ENCODE results near the gene GPC3.

GPC3 gene

DNA sequence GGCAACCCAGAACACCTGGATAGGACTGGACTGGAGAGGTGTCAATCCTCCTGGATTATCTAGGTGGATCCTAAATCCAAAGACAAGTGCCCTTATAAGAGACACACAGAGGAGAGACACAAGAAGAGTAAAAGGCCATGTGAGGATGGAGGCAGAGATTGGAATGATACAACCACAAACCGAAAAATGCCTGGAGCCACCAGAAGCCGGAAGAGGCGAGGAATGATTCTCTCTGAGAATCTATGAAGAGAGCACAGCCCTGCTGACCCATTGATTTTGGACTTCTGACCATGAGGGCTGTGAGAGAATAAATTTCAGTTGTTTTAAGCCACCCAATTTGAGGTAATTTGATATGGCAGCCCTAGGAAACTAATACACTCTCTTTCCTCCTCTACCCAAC, 20.1 kb downstream of the GPC3 start:
- no peak for DNase-seq

- DNase-seq: no peak
Observed at GRCh38 chrX:133961046-133961445, 24.3 kb downstream of the GPC3 start.

- no peak for DNase-seq
Observed at GRCh38 chrX:133959972-133960371, 25.4 kb downstream of the GPC3 start.

DNA sequence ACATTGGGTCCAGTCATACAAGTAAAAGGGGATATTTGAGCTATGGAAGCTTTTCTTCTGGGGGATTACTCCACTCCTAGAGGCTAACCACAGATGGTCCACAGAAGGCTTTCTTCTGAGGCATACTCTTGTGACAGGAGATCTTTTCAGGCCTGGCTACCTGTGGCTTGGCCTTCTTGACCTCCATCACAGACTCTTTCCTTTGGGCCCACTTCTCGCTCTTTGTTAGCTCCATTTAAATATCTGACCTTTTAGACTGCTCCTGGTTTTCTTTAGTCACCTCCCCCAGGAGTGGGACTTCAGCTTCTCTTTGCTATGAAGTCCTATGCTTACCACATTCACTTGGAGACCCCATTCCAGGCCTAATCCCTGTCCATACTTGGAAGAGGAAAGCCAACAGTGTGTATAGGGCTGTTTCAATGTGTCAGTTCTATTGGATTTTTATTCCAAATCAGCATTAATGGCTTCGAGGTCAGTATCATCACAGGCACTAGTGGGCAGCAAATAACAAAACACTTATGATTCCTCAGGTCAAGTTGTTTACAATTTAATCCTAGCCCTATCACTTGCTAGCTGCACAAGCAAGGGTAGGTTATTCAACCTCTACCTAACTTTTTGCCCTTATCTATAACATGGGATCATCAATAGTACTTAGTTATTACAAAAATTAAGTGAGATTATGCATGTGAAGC, 26.3 kb downstream of the GPC3 start:
- no peak for DNase-seq

DNA sequence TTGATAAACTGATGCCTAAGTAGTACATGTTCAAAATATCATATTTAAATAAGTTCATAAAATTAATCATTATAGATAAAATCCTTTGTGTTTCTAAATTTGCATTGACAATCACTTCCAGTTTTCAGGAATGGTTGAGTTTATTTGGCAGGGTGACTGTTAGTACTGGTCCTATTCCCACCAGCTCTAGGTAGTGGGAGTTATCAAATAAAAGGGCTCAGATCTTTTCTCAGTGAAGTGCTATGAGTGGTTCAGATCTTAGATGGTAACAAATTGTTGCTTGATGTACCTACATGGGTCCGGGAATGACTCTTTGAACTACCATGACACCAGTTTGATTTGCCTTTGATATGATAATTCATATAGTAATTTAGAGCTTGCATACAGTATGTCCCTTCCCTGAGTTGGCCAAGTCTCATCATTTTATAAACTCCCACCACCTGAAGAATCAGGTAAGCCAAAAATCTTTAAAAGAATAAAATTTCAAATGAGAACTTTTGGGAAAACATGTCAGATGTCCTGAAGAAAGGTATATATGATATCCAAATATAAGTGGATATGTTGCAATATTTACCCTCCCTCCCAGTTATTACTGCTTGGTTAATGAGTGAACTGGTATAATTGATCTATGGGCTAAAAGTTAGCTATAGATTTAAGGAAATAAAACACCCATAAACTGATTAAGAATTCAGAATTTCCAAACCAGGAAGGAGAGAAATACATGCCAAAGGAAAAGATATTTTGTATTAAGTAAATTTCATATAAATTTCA, 28.6 kb downstream of the GPC3 start:
- no peak for DNase-seq

DNA sequence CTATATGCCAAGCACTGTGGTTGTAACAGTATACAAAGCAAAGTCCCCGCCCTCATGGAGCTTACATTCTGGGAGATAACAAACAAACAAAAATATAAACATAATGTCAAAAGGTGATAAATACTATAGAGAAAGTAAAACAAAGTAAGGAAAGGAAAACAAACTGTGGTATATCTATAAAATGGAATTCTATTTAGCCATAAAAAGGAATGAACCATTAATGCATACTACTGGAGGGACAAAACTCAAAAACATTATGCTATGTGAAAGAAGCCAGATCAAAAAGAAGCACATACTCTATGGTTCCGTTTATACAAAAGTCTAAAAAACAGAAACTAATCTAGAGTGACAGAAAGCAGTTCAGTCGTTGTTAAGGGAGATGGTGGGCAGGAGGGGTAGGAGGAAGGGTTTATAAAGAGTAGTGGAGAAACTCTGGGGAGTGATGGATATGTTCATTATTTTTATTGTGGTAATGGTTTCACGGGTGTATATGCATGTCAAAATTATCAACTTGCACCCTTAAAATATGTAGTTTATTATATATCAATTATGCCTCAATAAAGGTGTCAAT, 31.5 kb downstream of the GPC3 start:
- DNase-seq: no peak

DNA sequence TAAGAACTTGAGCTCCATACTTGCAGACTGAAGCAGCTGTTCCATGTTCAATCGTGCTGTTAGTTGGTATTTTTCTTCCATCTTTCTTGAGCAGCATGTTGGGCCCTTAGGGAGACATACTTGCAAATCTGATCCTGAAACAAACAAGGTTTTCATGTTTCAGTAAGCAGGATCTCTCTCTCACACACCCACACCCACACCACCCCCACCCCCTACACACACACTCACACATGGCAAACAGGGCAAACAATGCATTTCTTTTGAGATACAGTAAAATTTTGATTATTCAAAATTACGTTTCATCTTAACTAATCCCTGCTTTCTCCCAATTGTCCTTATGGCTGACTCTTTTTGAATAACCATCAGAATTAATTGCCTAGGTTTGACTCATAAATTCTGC, 32.3 kb downstream of the GPC3 start:
- no peak for DNase-seq

- no peak for DNase-seq
Observed at GRCh38 chrX:133951098-133951497, 34.3 kb downstream of the GPC3 start.

DNA sequence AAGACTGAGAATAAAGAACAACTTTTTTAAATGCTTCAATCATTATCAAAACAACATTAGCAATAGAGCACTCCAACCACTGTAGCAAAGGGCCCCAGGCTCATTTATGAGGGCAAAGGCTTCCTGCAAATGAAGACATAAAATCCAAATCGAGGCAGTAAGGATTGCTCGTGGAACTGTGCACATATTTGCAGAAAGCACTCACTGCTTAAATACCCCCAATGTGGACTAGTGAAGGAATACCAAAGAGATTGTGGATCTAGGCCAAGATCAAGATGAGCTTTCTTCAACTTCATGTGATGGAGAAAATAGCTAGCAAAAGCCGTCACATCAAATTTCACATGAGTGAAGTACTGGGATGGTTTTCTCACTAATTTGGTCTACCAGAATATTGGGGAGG, 35.2 kb downstream of the GPC3 start:
- DNase-seq: no peak

DNA sequence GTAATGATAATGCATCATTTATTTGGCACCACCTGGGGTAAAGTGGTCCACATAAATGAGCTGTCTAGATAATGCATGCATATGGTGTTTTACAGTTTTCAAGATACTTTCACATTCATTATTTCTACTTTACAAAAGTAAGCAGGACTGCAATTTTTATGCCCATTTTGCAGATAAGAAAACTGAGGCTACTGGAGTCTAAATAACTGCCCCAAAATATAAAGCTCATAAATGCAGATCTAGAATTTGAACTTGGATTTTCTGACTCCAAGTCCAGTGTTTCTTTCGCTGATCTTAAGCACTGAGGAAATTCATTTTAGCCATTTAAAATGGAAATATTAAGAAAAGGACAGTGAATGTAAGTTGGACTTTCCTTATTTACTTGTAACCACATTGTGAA, 36.5 kb downstream of the GPC3 start:
- DNase-seq: no peak

DNA sequence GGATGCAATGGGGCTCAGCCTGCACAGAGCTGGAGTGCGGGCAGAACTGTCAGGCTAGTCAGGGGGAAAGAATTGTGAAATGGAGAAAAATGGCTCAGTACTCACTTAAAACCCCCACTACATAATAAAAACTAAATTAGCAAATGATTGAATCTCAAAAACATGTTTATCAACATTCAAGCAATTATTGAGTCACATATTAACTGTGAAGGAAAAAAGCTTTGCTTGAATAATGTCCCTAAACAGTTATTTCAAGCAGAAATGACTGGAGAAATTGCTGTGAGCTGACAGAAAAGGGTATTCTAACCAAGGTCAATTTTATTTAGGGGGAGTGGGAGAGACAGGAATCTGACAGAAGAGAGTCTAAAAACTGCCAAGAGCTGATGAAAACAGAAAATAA, 37.4 kb downstream of the GPC3 start:
- DNase-seq: no peak

GRCh38 chrX:133947022-133947421, 38.4 kb downstream of the GPC3 start:
- no peak for DNase-seq

DNA sequence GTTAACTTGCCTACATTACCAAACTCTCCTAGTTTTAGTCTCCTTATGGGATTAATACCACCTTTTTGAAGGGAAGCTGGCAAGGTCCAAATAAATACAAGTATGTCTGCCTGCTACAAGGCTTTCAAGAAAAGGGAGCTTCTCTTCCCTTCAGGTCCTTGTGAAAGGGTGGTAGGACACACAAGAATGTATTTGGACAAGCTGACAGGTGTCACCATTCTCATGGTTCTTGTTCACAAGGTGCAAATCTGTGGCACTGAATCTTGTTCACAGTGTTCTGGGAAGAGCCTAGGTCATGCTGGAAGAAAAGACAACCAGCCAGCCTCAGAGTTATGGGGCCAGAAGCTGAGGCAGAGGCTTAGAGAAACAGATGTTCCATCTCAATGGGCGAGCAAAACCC, 41.9 kb downstream of the GPC3 start:
- DNase-seq: no peak

DNA sequence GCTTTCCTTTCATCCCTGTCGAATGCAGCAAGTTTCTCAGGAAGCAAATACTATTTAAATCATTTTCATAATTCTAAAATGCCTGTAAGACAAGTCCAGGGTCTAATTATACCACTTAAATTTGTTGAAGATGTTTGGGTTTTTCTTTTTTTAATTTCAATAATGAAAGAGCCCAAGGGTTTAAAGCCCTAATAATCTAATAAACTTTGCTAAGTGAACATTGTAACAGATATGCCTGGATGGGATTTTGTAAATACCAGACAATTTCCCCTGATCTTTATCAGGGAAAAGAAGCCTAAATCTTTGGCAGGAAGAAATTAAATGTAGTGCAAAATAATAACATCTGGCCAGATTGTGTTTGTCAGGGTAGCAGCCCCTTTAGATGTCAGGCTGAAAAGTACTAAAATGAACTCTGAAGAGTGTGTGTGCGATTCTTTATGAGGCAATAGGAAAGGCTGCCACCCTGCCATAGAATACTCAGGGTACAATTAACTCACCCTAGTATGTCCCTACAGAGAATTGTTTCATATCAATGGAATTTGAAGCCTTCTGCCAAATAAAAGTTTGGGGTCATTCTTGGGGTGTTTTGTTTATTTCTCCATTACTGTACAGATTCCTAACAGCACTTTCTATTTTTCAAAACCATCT, 45.6 kb downstream of the GPC3 start:
- no peak for DNase-seq

- DNase-seq: no peak
Observed at GRCh38 chrX:133938530-133938929, 46.9 kb downstream of the GPC3 start.

DNA sequence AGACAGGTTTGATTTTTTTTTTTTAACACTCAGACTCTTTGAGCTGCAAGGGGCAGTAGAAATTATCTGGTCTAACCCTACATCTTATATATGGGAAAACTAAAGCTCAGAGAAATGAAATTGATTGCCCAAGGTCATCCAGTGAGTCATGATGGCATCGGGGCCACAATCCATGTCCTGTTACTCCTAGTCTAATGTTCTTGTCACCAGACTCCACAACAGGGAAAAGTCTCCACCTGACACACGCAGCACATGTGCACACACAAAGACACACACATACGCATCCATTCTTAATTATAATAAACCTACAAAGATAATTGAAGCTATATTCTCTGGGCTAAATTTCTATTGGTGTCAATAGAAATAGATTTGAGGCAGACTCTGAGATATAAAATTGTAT, 48.4 kb downstream of the GPC3 start:
- no peak for DNase-seq

DNA sequence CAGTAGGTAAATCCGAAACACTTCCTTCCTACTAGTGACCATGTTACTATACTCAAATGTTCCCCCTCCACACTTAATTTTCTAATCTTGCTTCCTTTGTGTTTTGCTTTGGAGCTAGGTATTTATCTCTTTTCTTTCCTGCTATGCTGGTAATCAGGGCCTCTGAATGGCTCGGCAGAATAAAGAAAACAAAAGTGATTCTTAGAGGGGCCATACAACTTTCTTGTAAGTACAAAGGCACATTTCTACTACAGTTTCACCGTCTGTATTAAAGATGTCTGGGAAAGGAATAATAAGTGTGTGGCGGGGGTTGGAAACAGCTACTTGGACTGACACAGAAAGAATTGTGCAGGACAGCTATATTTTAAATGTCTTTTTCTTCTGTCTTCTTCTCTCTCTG, 50.3 kb downstream of the GPC3 start:
- no peak for DNase-seq

GRCh38 chrX:133933316-133933715, 52.1 kb downstream of the GPC3 start:
- DNase-seq: no peak

GRCh38 chrX:133929836-133930464, 55.4 kb downstream of the GPC3 start:
- DNase-seq: no peak

DNA sequence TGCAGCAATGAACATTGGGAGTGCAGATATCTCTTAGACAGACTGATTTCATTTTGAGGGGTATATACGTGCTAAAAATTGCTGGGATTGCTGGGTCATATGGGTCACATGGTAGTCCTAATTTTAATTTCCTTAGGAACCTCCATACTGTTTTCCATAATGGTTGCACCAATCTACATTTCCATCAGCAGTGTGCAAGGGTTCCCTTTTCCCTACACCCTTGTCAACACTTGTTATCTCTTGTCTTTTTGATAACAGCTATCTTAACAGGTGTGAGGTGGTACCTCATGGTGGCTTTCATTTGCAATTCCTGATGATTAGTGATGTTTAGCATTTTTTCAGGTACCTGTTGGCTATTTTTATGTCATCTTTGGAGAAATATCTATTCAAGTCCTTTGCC, 57.0 kb downstream of the GPC3 start:
- DNase-seq: no peak

DNA sequence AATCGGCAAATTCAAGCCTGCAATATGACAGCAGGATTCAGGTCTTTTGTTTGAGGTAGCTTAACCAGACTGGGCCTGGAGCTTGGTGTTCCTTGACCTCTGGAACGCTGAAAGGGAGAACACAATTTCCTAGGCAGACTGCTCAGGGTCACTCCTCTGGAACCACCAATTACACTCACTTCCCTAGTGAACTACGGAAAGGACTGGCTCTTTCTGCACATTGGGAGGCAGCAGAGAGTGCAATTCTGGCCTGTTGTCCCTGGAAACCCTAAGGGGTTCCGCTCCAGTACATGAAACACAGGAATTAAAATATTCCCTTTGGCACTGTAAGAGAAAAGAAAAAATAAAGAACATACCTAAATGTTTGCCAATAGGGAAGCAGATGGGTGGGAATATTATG, 58.6 kb downstream of the GPC3 start:
- DNase-seq: no peak

DNA sequence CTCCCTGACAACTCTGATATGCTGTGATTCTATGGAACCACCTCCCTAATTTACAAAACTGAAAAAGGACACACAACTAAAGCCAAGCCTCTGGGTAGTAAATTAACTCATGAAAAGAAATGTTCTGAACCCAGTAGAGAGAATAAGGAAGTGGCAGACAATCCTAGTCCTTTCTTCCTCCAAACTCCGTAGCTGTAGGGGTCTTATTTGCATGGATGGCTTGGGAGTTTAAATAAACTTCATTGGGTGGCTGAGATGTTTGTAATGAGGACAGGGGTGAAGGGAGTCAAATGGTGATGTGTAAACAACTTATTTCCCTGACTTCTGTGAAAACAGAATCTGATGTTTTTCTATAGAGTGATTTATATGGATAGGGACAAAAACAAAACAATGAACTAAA, 59.3 kb downstream of the GPC3 start:
- no peak for DNase-seq

DNA sequence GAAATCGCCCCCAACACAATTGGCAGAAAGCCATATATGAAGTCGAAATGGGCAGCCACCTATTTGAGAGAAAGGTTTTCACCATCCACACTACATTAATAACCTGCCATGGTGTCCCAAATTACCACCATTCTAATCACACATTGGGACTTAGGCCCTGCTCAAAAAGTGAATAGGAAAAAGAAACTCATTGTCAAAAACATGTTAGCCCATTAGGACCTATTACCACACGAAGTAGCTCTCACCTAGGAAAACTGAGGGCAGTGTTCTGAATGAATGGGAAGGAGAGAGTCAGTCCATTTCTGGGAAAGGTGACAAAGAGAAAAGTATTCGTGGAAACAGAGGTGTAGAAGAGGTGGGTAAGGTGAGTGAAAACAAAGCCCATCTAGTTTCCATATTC, 60.8 kb downstream of the GPC3 start:
- no peak for DNase-seq

All from effector CD8-positive, alpha-beta T cell (primary cell).